Spleen (tissue), 11 donors: Measurements from ENCODE around the gene PRKAG1. TPM values are rescaled to one million over a fixed set of nuclear protein-coding genes. Genes with fewer than 3 reads are reported as not detected.

Experiments used
- DNase-seq: peaks from one replicate; pipeline ENCODE4 v3.0.0-alpha.2; 2020
- H3K27ac ChIP-seq, 8 donors: fragments of 200-600 bp; sonication (generic) in 7 of 8; 1 replicate in 4 of 8; 2 replicates in 4 of 8; pipeline versions ENCODE4 v1.5.0 to v1.8.0; 2016 to 2021; ENCODE audit warnings: inconsistent platforms in 4 of 8, mild to moderate bottlenecking in 4 of 8, moderate library complexity in 1 of 8
- H3K27me3 ChIP-seq, 7 donors: fragments of 200-600 bp; sonication (generic) in 6 of 7; replicated peaks in 1 of 7; 1 replicate in 4 of 7; 2 replicates in 3 of 7; pipeline versions ENCODE4 v1.5.0 to v1.8.0; 2016 to 2021; ENCODE audit warnings: inconsistent platforms in 3 of 7, mild to moderate bottlenecking in 1 of 7
- H3K36me3 ChIP-seq, 6 donors: fragments of 200-600 bp; sonication (generic) in 5 of 6; 1 replicate in 4 of 6; 2 replicates in 2 of 6; pipeline versions ENCODE4 v1.5.0 to v1.8.0; 2016 to 2021; ENCODE audit warnings: inconsistent platforms in 2 of 6
- H3K4me1 ChIP-seq, 6 donors: fragments of 200-600 bp; sonication (generic) in 5 of 6; 1 replicate in 3 of 6; 2 replicates in 3 of 6; pipeline versions ENCODE4 v1.5.0 to v1.8.0; 2016 to 2021; ENCODE audit warnings: inconsistent platforms in 3 of 6
- H3K4me3 ChIP-seq, 8 donors: fragments of 200-600 bp; sonication (generic) in 7 of 8; 1 replicate in 4 of 8; 2 replicates in 4 of 8; pipeline versions ENCODE4 v1.5.0 to v1.8.0; 2016 to 2021; ENCODE audit warnings: inconsistent platforms in 4 of 8, mild to moderate bottlenecking in 4 of 8, moderate library complexity in 2 of 8
- H3K9me3 ChIP-seq, 8 donors: fragments of 200-600 bp; sonication (generic) in 7 of 8; 1 replicate in 4 of 8; 2 replicates in 4 of 8; pipeline versions ENCODE4 v1.5.0 to v1.8.0; 2016 to 2021; ENCODE audit warnings: inconsistent platforms in 4 of 8
- POLR2A ChIP-seq, 3 donors: fragments of 450-650 bp; IDR thresholded peaks; one replicate each; pipeline ENCODE4 v1.5.1; 2017; ENCODE audit warnings: antibody characterized with exemption in 3 of 3, mild to moderate bottlenecking in 1 of 3
- POLR2AphosphoS5 ChIP-seq, 3 donors: sonication (generic); formaldehyde crosslinking; IDR thresholded peaks; one replicate each; pipeline ENCODE4 v1.5.1; 2017; ENCODE audit warnings: antibody characterized with exemption in 3 of 3
- WGBS, 5 donors: extraction: QIAGEN DNeasy Blood & Tissue Kit in 3 of 5; methylation state at CpG; one replicate each; pipeline versions ENCODE4 v1.1.5 to v1.1.7; 2013 to 2018; 5-methylcytosine and 5-hydroxymethylcytosine counted together
- intact Hi-C: fragments of 100-400 bp; cut with DNase I; formaldehyde crosslinking; loops from one replicate; pipeline ENCODE4 v1.15.0; 2023; ENCODE audit warnings: low total_unique reads
- polyA plus RNA-seq, 3 donors: library from polyadenylated mRNA; stranded (reverse); fragments of 200-250 nt; gene quantifications; one replicate each; pipeline ENCODE4 v1.2.1, GENCODE V29; 2013
- total RNA-seq, 7 donors: library from RNA; depleted of rRNA in 3 of 7; stranded (reverse); fragments of >200 nt in 3 of 7; fragmentation: NEBNext Ultra II Directional in 4 of 7; extraction: Animal tissue kit (Norgen Biotek cat#: 25700) in 4 of 7; gene quantifications; one replicate each; pipeline versions ENCODE4 v1.1.0 to v1.2.1, GENCODE V29; 2016 to 2021
- TF ChIP-seq, protein P1 (sequence below), 11 experiments: fragments of 200-600 bp in 7 of 11; fragments of 450-650 bp in 4 of 11; sonication (generic) in 4 of 11; IDR thresholded peaks in 8 of 11; conservative IDR thresholded peaks in 3 of 11; 1 replicate in 7 of 11; 2 replicates in 4 of 11; pipeline versions ENCODE4 v1.4.0 to v1.8.0; 2016 to 2021; ENCODE audit warnings: antibody characterized with exemption in 11 of 11, inconsistent platforms in 4 of 11, mild to moderate bottlenecking in 1 of 11
- donor health status: healthy with polysubstance abuse.
- donor health status: DM: no; HTN: no; CAD: no; lungs with moderate emphysema.
- donor health status: DM: no; HTN: no; CAD: no.
- donor health status: Bipolar disorder and iron deficiency.
- donor health status: healthy.
- donor health status: DM: no; HTN: no; CAD: no.
- donor health status: DM: yes; HTN: yes; CAD: no.

PRKAG1 gene
- total and polyA plus RNA-seq, 10 donors = 34.1 to 47.2 (median 43.1) TPM

DNA sequence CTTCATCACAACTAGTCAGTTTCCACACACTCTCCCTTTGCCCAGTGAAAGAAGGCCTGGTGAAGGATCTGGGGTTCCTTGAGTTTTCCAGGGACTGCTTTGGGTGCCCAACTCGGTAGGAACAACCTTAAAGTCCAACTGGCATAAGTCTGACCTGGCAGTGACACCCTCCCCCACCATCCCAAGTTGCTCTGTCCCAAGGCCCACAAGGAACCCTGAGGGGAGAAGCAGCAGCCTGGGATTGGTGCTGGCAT, 40.4 kb upstream of the PRKAG1 start:
- H3K4me1 ChIP-seq = peaks cover 39 to 82% (median 64%) of the 10 kb centered on the region in 6 donors
- TF ChIP-seq, protein P1, sequence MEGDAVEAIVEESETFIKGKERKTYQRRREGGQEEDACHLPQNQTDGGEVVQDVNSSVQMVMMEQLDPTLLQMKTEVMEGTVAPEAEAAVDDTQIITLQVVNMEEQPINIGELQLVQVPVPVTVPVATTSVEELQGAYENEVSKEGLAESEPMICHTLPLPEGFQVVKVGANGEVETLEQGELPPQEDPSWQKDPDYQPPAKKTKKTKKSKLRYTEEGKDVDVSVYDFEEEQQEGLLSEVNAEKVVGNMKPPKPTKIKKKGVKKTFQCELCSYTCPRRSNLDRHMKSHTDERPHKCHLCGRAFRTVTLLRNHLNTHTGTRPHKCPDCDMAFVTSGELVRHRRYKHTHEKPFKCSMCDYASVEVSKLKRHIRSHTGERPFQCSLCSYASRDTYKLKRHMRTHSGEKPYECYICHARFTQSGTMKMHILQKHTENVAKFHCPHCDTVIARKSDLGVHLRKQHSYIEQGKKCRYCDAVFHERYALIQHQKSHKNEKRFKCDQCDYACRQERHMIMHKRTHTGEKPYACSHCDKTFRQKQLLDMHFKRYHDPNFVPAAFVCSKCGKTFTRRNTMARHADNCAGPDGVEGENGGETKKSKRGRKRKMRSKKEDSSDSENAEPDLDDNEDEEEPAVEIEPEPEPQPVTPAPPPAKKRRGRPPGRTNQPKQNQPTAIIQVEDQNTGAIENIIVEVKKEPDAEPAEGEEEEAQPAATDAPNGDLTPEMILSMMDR (IDR thresholded peaks at IDR 0.05 in 8 of 11, conservative IDR thresholded peaks at IDR 0.05 in 3 of 11) = no peak
- TF ChIP-seq POLR2A (IDR thresholded peaks at IDR 0.05) (no peak), POLR2AphosphoS5 (IDR thresholded peaks at IDR 0.05) (no peak)
- peak overlapping the region; percentile 6 to 99 (median 97) for H3K27ac ChIP-seq

DNA sequence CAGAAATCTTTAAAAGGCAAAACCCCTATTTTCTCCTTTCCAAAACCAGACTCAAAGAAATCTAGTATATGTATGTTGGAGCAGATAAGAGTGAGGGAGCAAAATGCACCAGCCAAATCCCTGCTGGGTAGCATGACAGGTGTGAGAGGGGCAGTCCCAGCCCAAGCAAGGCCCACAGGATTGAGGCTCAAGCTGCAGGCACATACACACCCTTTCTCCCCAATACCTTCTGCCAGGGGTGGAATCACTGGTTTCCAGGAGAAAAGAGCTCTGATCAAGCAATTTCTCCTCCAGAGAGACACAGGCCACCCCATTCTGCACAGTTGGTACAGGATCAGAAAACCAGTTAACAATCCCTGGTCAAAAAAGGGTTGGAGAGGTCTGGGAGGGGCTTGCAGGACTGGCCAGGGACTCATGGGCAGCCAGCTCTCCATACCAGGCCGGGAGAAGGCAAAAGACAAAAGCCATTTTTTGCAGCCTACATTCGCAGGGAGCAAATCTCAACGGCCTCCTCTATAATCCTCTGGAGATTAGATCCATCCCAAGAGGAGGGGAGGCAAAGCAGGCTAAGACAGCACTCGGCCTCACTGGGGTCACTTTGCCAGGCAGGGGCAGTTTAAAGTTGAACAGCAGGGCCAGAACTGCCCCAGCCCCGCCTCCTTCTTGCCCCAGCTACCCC, 39.9 kb upstream of the PRKAG1 start:
- Histone ChIP-seq H3K9me3 (no peaks in the 10 kb centered on the region), H3K36me3 (peaks cover 4 to 18% (median 17%) of the 10 kb centered on the region in 6 donors), H3K27ac (peak overlapping the region; percentile 6 to 99 (median 97)), H3K4me1 (peaks cover 39 to 82% (median 63%) of the 10 kb centered on the region in 6 donors), H3K4me3 (peak overlapping the region; percentile 83 to 97 (median 93)), H3K27me3 (no peaks in the 10 kb centered on the region)
- TF ChIP-seq POLR2A (IDR thresholded peaks at IDR 0.05) = no peak
- no peak for TF ChIP-seq POLR2AphosphoS5 (IDR thresholded peaks at IDR 0.05)
- TF ChIP-seq, protein P1 (IDR thresholded peaks at IDR 0.05 in 8 of 11, conservative IDR thresholded peaks at IDR 0.05 in 3 of 11) = no peak
- DNase-seq = no peak
- WGBS, 5 donors = 1 to 7% (median 3%) methylated on average over 4 to 5 of the region's 5 CpGs
- intact Hi-C loops = no loop called here

More for the DNA sequence above, 40.4 kb upstream of the PRKAG1 start:
- intact Hi-C loops = no loop called here
- H3K4me3 ChIP-seq = peak overlapping the region; percentile 83 to 97 (median 93)
- H3K27me3 ChIP-seq = no peaks in the 10 kb centered on the region
- no peak for DNase-seq
- H3K36me3 ChIP-seq = peaks cover 4 to 14% (median 13%) of the 10 kb centered on the region in 6 donors
- WGBS, 5 donors = 0 to 6% (median 5%) methylated on average over 1 of the region's 1 CpG
- H3K9me3 ChIP-seq = no peaks in the 10 kb centered on the region

DNA sequence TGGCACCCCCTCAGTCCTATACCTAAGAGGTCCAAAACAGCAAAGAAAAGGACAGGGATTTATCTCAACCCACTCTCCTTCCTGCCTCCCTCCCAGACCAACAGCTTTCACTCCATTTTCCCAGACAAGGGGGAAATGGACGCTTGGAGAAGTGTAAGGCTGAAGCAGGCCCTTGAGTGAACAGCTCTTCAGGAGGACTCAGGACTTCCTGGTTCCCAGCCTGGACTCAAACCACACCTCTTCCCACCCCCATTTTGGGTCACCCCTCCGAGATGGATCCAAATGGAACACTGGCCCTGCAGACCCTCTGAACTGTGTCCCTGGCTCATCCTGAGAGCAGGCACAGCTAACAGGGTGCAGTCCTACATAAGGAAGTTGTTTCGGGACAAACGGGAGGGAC, 39.3 kb upstream of the PRKAG1 start:
- 0 to 9% (median 4%) methylated on average over 4 of the region's 4 CpGs for WGBS, 5 donors
- intact Hi-C loops = no loop called here
- H3K27ac ChIP-seq = peak overlapping the region in 7 of 8 donors; percentile 92 to 99 (median 97)
- H3K27me3 ChIP-seq = no peaks in the 10 kb centered on the region
- H3K36me3 ChIP-seq = peaks cover 4 to 25% (median 23%) of the 10 kb centered on the region in 6 donors
- H3K4me1 ChIP-seq = peaks cover 39 to 85% (median 63%) of the 10 kb centered on the region in 6 donors
- H3K9me3 ChIP-seq = no peaks in the 10 kb centered on the region
- H3K4me3 ChIP-seq = peak overlapping the region; percentile 83 to 97 (median 93)
- DNase-seq = no peak
- TF ChIP-seq POLR2A (IDR thresholded peaks at IDR 0.05) = no peak
- TF ChIP-seq, protein P1 (IDR thresholded peaks at IDR 0.05 in 8 of 11, conservative IDR thresholded peaks at IDR 0.05 in 3 of 11) = no peak
- TF ChIP-seq POLR2AphosphoS5 (IDR thresholded peaks at IDR 0.05) = no peak

DNA sequence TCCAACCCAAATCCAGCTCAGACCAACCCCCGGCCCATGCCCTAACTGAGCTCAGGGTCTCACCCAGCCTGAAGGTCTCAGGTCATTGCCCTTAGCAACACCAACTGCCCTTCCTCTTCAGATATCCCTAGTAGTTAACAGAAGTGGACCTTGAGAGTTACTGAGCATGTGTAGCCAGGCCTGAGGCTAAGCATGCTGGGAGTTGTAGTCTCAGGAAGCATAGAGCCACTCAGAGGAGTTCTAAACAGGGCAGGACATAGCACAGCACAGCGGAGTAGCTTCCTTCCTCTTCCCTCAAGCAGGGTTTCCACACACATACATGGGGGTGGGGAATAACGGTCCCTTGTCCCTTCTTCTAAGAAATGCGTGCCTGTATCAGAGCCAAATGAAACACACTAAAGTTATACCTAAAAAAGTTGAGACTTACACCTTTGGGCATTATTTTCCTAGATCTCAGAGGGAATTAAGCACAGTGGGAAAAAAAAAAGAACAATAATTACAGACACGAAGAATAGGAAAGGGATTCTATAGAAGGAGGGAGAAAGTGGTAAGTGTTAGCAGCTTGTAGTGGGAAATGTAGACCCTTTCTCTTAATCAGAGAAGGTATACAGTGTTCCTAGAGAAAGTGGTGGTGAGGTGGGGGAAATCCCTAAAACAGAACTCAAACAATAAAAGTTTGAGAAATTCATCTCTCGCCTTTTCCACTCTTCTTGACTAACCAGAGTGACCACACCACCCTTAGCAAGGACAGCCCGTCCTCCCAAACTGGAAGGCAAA, 37.6 kb upstream of the PRKAG1 start:
- Histone ChIP-seq H3K9me3 (no peaks in the 10 kb centered on the region), H3K4me1 (peaks cover 35 to 73% (median 54%) of the 10 kb centered on the region in 6 donors), H3K36me3 (peaks cover 4 to 42% (median 41%) of the 10 kb centered on the region in 6 donors), H3K27ac (peak overlapping the region; percentile 22 to 99 (median 94)), H3K4me3 (peak overlapping the region in 5 of 8 donors; percentile 83 to 97 (median 96)), H3K27me3 (no peaks in the 10 kb centered on the region)
- WGBS, 5 donors = 16 to 28% (median 19%) methylated on average over 7 of the region's 7 CpGs
- DNase-seq = no peak
- TF ChIP-seq, protein P1 (IDR thresholded peaks at IDR 0.05 in 8 of 11, conservative IDR thresholded peaks at IDR 0.05 in 3 of 11) = no peak
- TF ChIP-seq POLR2A (IDR thresholded peaks at IDR 0.05) (no peak), POLR2AphosphoS5 (IDR thresholded peaks at IDR 0.05) (peak in 2 of 3 donors; percentile 28 to 85)
- intact Hi-C loops = no loop called here
